ENCODE measurements around the gene IBA57.

DNA sequence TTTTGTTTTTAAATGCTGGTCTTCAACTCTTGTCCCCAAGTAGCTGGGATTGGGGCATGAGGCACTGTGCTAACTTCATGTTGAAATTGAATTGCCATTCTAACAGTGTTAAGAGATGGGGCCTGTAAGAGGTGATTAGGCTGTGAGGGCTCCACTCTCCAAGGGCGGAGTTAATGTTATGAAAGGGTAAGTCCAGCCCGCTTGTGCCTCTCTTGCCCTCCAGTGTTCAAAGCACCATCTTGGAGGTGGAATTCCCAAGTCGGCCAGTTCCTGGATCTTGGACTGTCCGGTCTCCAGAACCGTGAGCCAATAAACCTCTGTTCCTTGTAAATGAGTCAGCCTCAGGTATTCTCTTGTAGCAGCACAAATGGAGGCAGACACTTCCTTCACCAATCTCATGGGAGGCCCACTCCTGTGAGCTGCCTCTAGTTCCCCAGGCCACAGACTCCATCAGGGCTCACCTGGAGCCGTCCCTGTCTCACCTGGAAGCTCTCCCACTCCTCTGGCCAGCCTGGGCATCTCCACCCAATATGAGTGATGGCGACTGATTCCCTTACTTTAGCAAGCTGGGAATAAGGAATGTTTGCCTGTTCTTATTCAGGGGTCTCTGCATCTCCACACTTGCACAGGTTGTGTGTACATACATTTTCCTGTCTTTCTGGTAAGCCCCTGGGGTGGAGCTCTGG lies 15.5 kb downstream of the IBA57 start:
- TF ChIP-seq, protein P1, sequence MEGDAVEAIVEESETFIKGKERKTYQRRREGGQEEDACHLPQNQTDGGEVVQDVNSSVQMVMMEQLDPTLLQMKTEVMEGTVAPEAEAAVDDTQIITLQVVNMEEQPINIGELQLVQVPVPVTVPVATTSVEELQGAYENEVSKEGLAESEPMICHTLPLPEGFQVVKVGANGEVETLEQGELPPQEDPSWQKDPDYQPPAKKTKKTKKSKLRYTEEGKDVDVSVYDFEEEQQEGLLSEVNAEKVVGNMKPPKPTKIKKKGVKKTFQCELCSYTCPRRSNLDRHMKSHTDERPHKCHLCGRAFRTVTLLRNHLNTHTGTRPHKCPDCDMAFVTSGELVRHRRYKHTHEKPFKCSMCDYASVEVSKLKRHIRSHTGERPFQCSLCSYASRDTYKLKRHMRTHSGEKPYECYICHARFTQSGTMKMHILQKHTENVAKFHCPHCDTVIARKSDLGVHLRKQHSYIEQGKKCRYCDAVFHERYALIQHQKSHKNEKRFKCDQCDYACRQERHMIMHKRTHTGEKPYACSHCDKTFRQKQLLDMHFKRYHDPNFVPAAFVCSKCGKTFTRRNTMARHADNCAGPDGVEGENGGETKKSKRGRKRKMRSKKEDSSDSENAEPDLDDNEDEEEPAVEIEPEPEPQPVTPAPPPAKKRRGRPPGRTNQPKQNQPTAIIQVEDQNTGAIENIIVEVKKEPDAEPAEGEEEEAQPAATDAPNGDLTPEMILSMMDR (IDR thresholded peaks at IDR 0.05), result no peak
- TF ChIP-seq POLR2A (IDR thresholded peaks at IDR 0.05), result no peak
